IMR-90 (cell line): ENCODE results near the gene PLCH2. TPM values are rescaled to one million over a fixed set of nuclear protein-coding genes. Genes with fewer than 3 reads are reported as not detected.

Experiments
- ATAC-seq: fragments of 200-7000 bp; cut with Tn5 transposase; 2 replicates; pipeline ENCODE4 v1.9.1; 2020; ENCODE audit warnings: low read depth, mild to moderate bottlenecking, moderate library complexity
- BruUV-seq: library from RNA; stranded (reverse); fragments of 400-500 nt; replicated peaks from 2 replicates; lab custom pipeline; 2021; lab: Mats Ljungman, UMichigan
- CTCF ChIA-PET: fragments of 300-600 bp; formaldehyde crosslinking; extraction: SDS; loops from one replicate; lab custom pipeline; 2021; ENCODE audit warnings: antibody characterized with exemption; lab: Yijun Ruan, JAX
- POLR2A ChIA-PET: fragments of 300-600 bp; sonication (Branson Sonifier 250); formaldehyde crosslinking; loops from one replicate; lab custom pipeline; 2022; ENCODE audit warnings: antibody characterized with exemption; ENCODE audit not compliant: unreplicated experiment; lab: Charles Lee
- DNase-seq: peaks from one replicate; pipeline ENCODE4 v3.0.0; 2013
- H2AFZ ChIP-seq: replicated peaks from 2 replicates; pipeline ENCODE3; 2013; ENCODE audit warnings: low read length, mild to moderate bottlenecking; ENCODE audit not compliant: poor library complexity
- H2AK5ac ChIP-seq: 2 replicates; pipeline ENCODE4 v1.6.1; 2013; ENCODE audit warnings: low read depth, low read length, inconsistent platforms
- H2AK9ac ChIP-seq: replicated peaks from 2 replicates; pipeline ENCODE3; 2013; ENCODE audit warnings: mild to moderate bottlenecking, low read depth, low read length, moderate library complexity; ENCODE audit not compliant: poor library complexity
- H2BK120ac ChIP-seq: 2 replicates; pipeline ENCODE4 v1.6.1; 2013; ENCODE audit warnings: low read depth, low read length, inconsistent platforms
- H2BK15ac ChIP-seq: 3 replicates; pipeline ENCODE4 v1.6.1; 2013; ENCODE audit warnings: low read depth, low read length, inconsistent platforms
- H2BK20ac ChIP-seq: 2 replicates; pipeline ENCODE4 v1.6.1; 2013; ENCODE audit warnings: low read depth, mild to moderate bottlenecking, inconsistent platforms, low read length, moderate library complexity
- H2BK5ac ChIP-seq: 2 replicates; pipeline ENCODE4 v1.6.1; 2013; ENCODE audit warnings: mild to moderate bottlenecking, low read depth, low read length, inconsistent platforms; ENCODE audit not compliant: poor library complexity, severe bottlenecking
- H3K14ac ChIP-seq: replicated peaks from 2 replicates; pipeline ENCODE4 v1.6.1; 2013; ENCODE audit warnings: low read depth, low read length, inconsistent platforms
- H3K18ac ChIP-seq: 2 replicates; pipeline ENCODE4 v1.6.1; 2013; ENCODE audit warnings: low read depth, low read length, control low read depth
- H3K23ac ChIP-seq: 2 replicates; pipeline ENCODE4 v1.6.1; 2013; ENCODE audit warnings: low read depth, low read length, inconsistent platforms
- H3K27ac ChIP-seq: 2 replicates; pipeline ENCODE4 v1.5.1; 2013; ENCODE audit warnings: mild to moderate bottlenecking, control low read depth, low read length; ENCODE audit not compliant: insufficient read depth
- H3K27me3 ChIP-seq: 2 replicates; pipeline ENCODE4 v1.6.1; 2013; ENCODE audit warnings: low read length; ENCODE audit not compliant: control insufficient read depth, insufficient read depth
- H3K36me3 ChIP-seq: 2 replicates; pipeline ENCODE4 v1.6.1; 2013; ENCODE audit warnings: low read length, mixed read lengths; ENCODE audit not compliant: control insufficient read depth, insufficient read depth
- H3K4ac ChIP-seq: 2 replicates; pipeline ENCODE4 v1.6.1; 2013; ENCODE audit warnings: low read depth, low read length, inconsistent platforms
- H3K4me1 ChIP-seq: 2 replicates; pipeline ENCODE4 v1.6.1; 2013; ENCODE audit warnings: low read length, mixed read lengths; ENCODE audit not compliant: control insufficient read depth, insufficient read depth
- H3K4me2 ChIP-seq: 2 replicates; pipeline ENCODE4 v1.6.1; 2013; ENCODE audit warnings: low read depth, mild to moderate bottlenecking, control low read depth, low read length, moderate library complexity
- H3K4me3 ChIP-seq: 2 replicates; pipeline ENCODE4 v1.5.1; 2013; ENCODE audit warnings: low read depth, mild to moderate bottlenecking, control low read depth, low read length, moderate library complexity; ENCODE audit not compliant: insufficient read depth
- H3K56ac ChIP-seq: 2 replicates; pipeline ENCODE4 v1.6.1; 2013; ENCODE audit warnings: low read length, inconsistent platforms; ENCODE audit not compliant: insufficient read depth; ENCODE audit errors: extremely low read depth
- H3K79me1 ChIP-seq, 2 experiments: 2 replicates each; pipeline ENCODE4 v1.6.1; 2013; ENCODE audit warnings: low read length in 2 of 2, inconsistent platforms in 1 of 2, low read depth in 1 of 2
- H3K9ac ChIP-seq: 2 replicates; pipeline ENCODE4 v1.6.1; 2013; ENCODE audit warnings: low read depth, low read length, control low read depth
- H3K9me1 ChIP-seq: 2 replicates; pipeline ENCODE4 v1.6.1; 2013; ENCODE audit warnings: low read length, inconsistent platforms; ENCODE audit not compliant: insufficient read depth
- H3K9me3 ChIP-seq: 2 replicates; pipeline ENCODE4 v1.6.1; 2013; ENCODE audit warnings: low read length; ENCODE audit not compliant: control insufficient read depth, insufficient read depth
- H4K20me1 ChIP-seq: 2 replicates; pipeline ENCODE4 v1.6.1; 2013; ENCODE audit warnings: low read length, inconsistent platforms; ENCODE audit not compliant: insufficient read depth
- H4K5ac ChIP-seq: 2 replicates; pipeline ENCODE4 v1.6.1; 2013; ENCODE audit warnings: mild to moderate bottlenecking, low read depth, low read length, control low read depth
- H4K8ac ChIP-seq, 2 experiments: 2 replicates each; pipeline ENCODE4 v1.6.1; 2013; ENCODE audit warnings: low read depth in 2 of 2, low read length in 2 of 2, control low read depth in 1 of 2, inconsistent platforms in 1 of 2
- H4K91ac ChIP-seq: 2 replicates; pipeline ENCODE4 v1.6.1; 2013; ENCODE audit warnings: low read depth, low read length, inconsistent platforms; ENCODE audit not compliant: insufficient read depth
- BHLHE40 ChIP-seq: fragments of 150-350 bp; IDR thresholded peaks from 2 replicates; pipeline ENCODE4 v1.6.1; 2016; ENCODE audit warnings: mild to moderate bottlenecking, low read depth, low read length
- CEBPB ChIP-seq: IDR thresholded peaks from 2 replicates; pipeline ENCODE4 v1.6.1; 2012; ENCODE audit warnings: low read depth, low read length, improper control_type of control experiment
- CHD1 ChIP-seq: IDR thresholded peaks from 2 replicates; pipeline ENCODE4 v1.6.1; 2012; ENCODE audit warnings: low read depth, low read length, improper control_type of control experiment
- FOS ChIP-seq: fragments of 150-350 bp; IDR thresholded peaks from 2 replicates; pipeline ENCODE4 v1.6.1; 2016; ENCODE audit warnings: low read depth, low read length
- MAFK ChIP-seq: IDR thresholded peaks from 2 replicates; pipeline ENCODE4 v1.6.1; 2012; ENCODE audit warnings: low read depth, low read length, improper control_type of control experiment
- MAZ ChIP-seq: IDR thresholded peaks from 2 replicates; pipeline ENCODE4 v1.6.1; 2012; ENCODE audit warnings: low read depth, mild to moderate bottlenecking, low read length, improper control_type of control experiment, moderate library complexity, borderline replicate concordance
- MXI1 ChIP-seq: IDR thresholded peaks from 2 replicates; pipeline ENCODE4 v1.6.1; 2012; ENCODE audit warnings: low read depth, mild to moderate bottlenecking, low read length, moderate library complexity, borderline replicate concordance
- NFE2L2 ChIP-seq: fragments of 150-350 bp; IDR thresholded peaks from 2 replicates; pipeline ENCODE4 v1.6.1; 2016; ENCODE audit warnings: low read depth, mild to moderate bottlenecking, low read length
- POLR2A ChIP-seq: IDR thresholded peaks from 2 replicates; pipeline ENCODE4 v1.6.1; 2012; ENCODE audit warnings: mild to moderate bottlenecking, low read depth, low read length
- RAD21 ChIP-seq: IDR thresholded peaks from 2 replicates; pipeline ENCODE4 v1.6.1; 2012; ENCODE audit warnings: low read length, improper control_type of control experiment
- RCOR1 ChIP-seq: IDR thresholded peaks from 2 replicates; pipeline ENCODE4 v1.6.1; 2012; ENCODE audit warnings: mild to moderate bottlenecking, low read length, improper control_type of control experiment; ENCODE audit not compliant: insufficient replicate concordance
- RFX5 ChIP-seq: IDR thresholded peaks from 2 replicates; pipeline ENCODE4 v1.8.0; 2012; ENCODE audit warnings: low read depth, mild to moderate bottlenecking, low read length, moderate library complexity
- SMC3 ChIP-seq: fragments of 150-350 bp; IDR thresholded peaks from 2 replicates; pipeline ENCODE4 v1.6.1; 2016; ENCODE audit warnings: low read depth, mild to moderate bottlenecking, antibody characterized with exemption, low read length, moderate library complexity
- WGBS, 2 experiments: methylation state at CpG; one replicate each; pipeline versions ENCODE4 v1.1.5 to v1.1.7; 2013; ENCODE audit warnings: missing lambda C conversion rate in 2 of 2; ENCODE audit not compliant: insufficient read length in 1 of 2; ENCODE audit errors: extremely low coverage in 2 of 2; 5-methylcytosine and 5-hydroxymethylcytosine counted together
- dilution Hi-C: fragments of 300-500 bp; cut with HindIII; formaldehyde crosslinking; loops from one replicate; pipeline ENCODE4 v1.14.3; 2018; ENCODE audit warnings: low sequenced_read_pairs; ENCODE audit not compliant: unreplicated experiment
- in situ Hi-C: fragments of 300-500 bp; cut with MboI; formaldehyde crosslinking; loops from 3 replicates; pipeline ENCODE4 v1.14.3; 2019; ENCODE audit warnings: low sequenced_read_pairs, inconsistent platforms, mixed read lengths
- intact Hi-C: fragments of 100-400 bp; cut with micrococcal nuclease; formaldehyde crosslinking; loops from 2 replicates; pipeline ENCODE4 v1.10.0; 2022
- polyA plus RNA-seq, 3 experiments: library from polyadenylated mRNA; depleted of rRNA; stranded (reverse); fragments of >200 nt; gene quantifications; 2 replicates each; pipeline ENCODE4 v1.2.3, GENCODE V29; 2012; ENCODE audit warnings: low replicate concordance in 1 of 3
- total RNA-seq: library from RNA; depleted of rRNA; stranded (reverse); fragments of >200 nt; gene quantifications from 2 replicates; pipeline ENCODE4 v1.2.3, GENCODE V29; 2012
- TF ChIP-seq, protein P1 (sequence below): fragments of 150-350 bp; IDR thresholded peaks from 2 replicates; pipeline ENCODE4 v1.6.1; 2016; ENCODE audit warnings: low read depth, mild to moderate bottlenecking, low read length, moderate library complexity, borderline replicate concordance
- TF ChIP-seq, protein P2 (sequence below): fragments of 150-350 bp; IDR thresholded peaks from 2 replicates; pipeline ENCODE4 v1.6.1; 2017; ENCODE audit warnings: mild to moderate bottlenecking, antibody characterized with exemption, low read length, low read depth
- TF ChIP-seq, protein P3 (sequence below): conservative IDR thresholded peaks from 2 replicates; pipeline ENCODE4 v1.5.1; 2012; ENCODE audit warnings: mild to moderate bottlenecking, low read depth, low read length, improper control_type of control experiment

The PLCH2 gene
- total and polyA plus RNA-seq, 2 of the 4 experiments (the other 2 are of a cell fraction), result 0.18 to 1.9 TPM

DNA sequence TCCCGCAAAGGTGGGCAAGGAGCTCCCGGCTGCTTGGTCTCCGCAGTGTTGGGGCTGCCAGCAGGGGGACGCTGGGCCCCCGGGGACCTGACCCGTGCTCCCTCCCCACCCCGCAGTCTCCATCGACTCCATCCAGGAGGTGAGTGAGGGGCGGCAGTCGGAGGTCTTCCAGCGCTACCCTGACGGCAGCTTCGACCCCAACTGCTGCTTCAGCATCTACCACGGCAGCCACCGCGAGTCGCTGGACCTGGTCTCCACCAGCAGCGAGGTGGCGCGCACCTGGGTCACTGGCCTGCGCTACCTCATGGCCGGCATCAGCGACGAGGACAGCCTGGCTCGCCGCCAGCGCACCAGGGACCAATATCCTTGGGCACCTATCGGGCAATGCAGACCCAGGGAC is 3.5 kb downstream of the PLCH2 start:
- ChIA-PET CTCF (no interaction called here), POLR2A (interaction anchor here (0.6 kb wide), 1 partner anchor 10 kb away, joined by 3 read pairs; no protein-coding TSS in a partner anchor)
- intact Hi-C loops (no loop called here), in situ Hi-C loops (no loop called here), dilution Hi-C loops (no loop called here)
- Histone ChIP-seq H3K9ac (no peak overlapping the region), H3K4me3 (no peak overlapping the region), H4K20me1 (no peaks in the 10 kb centered on the region), H2AFZ (no peak overlapping the region), H3K14ac (no peak overlapping the region), H3K9me3 (no peaks in the 10 kb centered on the region), H3K27ac (no peak overlapping the region), H3K4me2 (no peak overlapping the region), H4K5ac (no peak overlapping the region), H3K18ac (no peak overlapping the region), H3K23ac (no peak overlapping the region), H2BK5ac (no peak overlapping the region), H3K4me1 (no peaks in the 10 kb centered on the region), H2BK120ac (no peak overlapping the region), H2AK5ac (no peak overlapping the region), H2BK20ac (no peak overlapping the region), H2BK15ac (no peak overlapping the region), H2AK9ac (no peak overlapping the region), H3K36me3 (no peaks in the 10 kb centered on the region), H4K91ac (no peak overlapping the region), H3K56ac (no peak overlapping the region), H4K8ac (no peak overlapping the region), H3K9me1 (no peaks in the 10 kb centered on the region), H3K4ac (no peak overlapping the region), H3K79me1 (no peaks in the 10 kb centered on the region), H3K27me3 (peaks cover 14% of the 10 kb centered on the region)
- BruUV-seq, result no TSS peak
- ATAC-seq (no peak), DNase-seq (no peak)
- TF ChIP-seq RAD21, result no peak
- TF ChIP-seq FOS, result no peak
- TF ChIP-seq, protein P1, sequence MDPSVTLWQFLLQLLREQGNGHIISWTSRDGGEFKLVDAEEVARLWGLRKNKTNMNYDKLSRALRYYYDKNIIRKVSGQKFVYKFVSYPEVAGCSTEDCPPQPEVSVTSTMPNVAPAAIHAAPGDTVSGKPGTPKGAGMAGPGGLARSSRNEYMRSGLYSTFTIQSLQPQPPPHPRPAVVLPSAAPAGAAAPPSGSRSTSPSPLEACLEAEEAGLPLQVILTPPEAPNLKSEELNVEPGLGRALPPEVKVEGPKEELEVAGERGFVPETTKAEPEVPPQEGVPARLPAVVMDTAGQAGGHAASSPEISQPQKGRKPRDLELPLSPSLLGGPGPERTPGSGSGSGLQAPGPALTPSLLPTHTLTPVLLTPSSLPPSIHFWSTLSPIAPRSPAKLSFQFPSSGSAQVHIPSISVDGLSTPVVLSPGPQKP, result no peak
- TF ChIP-seq CEBPB, result no peak
- no peak for TF ChIP-seq POLR2A
- TF ChIP-seq, protein P2, sequence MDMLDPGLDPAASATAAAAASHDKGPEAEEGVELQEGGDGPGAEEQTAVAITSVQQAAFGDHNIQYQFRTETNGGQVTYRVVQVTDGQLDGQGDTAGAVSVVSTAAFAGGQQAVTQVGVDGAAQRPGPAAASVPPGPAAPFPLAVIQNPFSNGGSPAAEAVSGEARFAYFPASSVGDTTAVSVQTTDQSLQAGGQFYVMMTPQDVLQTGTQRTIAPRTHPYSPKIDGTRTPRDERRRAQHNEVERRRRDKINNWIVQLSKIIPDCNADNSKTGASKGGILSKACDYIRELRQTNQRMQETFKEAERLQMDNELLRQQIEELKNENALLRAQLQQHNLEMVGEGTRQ, result no peak
- no peak for TF ChIP-seq BHLHE40
- no peak for TF ChIP-seq SMC3
- TF ChIP-seq CHD1, result no peak
- TF ChIP-seq MAFK, result no peak
- no peak for TF ChIP-seq NFE2L2
- TF ChIP-seq, protein P3, sequence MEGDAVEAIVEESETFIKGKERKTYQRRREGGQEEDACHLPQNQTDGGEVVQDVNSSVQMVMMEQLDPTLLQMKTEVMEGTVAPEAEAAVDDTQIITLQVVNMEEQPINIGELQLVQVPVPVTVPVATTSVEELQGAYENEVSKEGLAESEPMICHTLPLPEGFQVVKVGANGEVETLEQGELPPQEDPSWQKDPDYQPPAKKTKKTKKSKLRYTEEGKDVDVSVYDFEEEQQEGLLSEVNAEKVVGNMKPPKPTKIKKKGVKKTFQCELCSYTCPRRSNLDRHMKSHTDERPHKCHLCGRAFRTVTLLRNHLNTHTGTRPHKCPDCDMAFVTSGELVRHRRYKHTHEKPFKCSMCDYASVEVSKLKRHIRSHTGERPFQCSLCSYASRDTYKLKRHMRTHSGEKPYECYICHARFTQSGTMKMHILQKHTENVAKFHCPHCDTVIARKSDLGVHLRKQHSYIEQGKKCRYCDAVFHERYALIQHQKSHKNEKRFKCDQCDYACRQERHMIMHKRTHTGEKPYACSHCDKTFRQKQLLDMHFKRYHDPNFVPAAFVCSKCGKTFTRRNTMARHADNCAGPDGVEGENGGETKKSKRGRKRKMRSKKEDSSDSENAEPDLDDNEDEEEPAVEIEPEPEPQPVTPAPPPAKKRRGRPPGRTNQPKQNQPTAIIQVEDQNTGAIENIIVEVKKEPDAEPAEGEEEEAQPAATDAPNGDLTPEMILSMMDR, result no peak
- no peak for TF ChIP-seq RCOR1
- TF ChIP-seq MXI1, result no peak
- TF ChIP-seq RFX5, result no peak
- no peak for TF ChIP-seq MAZ
- WGBS, 2 experiments, result 84% methylated on average over 10 of the region's 28 CpGs; no CpG with 5 or more reads in 1 of the 2 experiments
